Liver (tissue), 9 donors: ENCODE results near the gene GABBR2. TPM values are rescaled to one million over a fixed set of nuclear protein-coding genes. Genes with fewer than 3 reads are reported as not detected.

ENCODE experiments used
- DNase-seq: peaks from one replicate; pipeline ENCODE4 v3.0.0-alpha.2; 2017; ENCODE audit warnings: low spot score
- H3K27ac ChIP-seq, 2 donors: one replicate each; pipeline ENCODE4 v1.7.0; 2013; ENCODE audit warnings: inconsistent platforms in 2 of 2, low read length in 2 of 2, control low read depth in 1 of 2, low read depth in 1 of 2, mild to moderate bottlenecking in 1 of 2
- H3K27me3 ChIP-seq, 4 donors: one replicate each; pipeline versions ENCODE4 v1.6.1 to v1.7.0; 2013; ENCODE audit warnings: low read length in 3 of 4, inconsistent platforms in 1 of 4, mild to moderate bottlenecking in 1 of 4, moderate library complexity in 1 of 4; ENCODE audit not compliant: control insufficient read depth in 4 of 4, insufficient read depth in 4 of 4
- H3K36me3 ChIP-seq, 4 donors: one replicate each; pipeline versions ENCODE4 v1.6.1 to v1.7.0; 2013; ENCODE audit warnings: low read length in 3 of 4, mild to moderate bottlenecking in 3 of 4, low read depth in 1 of 4, moderate library complexity in 1 of 4; ENCODE audit not compliant: control insufficient read depth in 4 of 4, insufficient read depth in 3 of 4
- H3K4me1 ChIP-seq, 4 donors: one replicate each; pipeline versions ENCODE4 v1.6.1 to v1.7.0; 2013; ENCODE audit warnings: low read length in 3 of 4, mild to moderate bottlenecking in 3 of 4, moderate library complexity in 1 of 4; ENCODE audit not compliant: control insufficient read depth in 4 of 4, insufficient read depth in 4 of 4
- H3K4me3 ChIP-seq, 3 donors: one replicate each; pipeline versions ENCODE4 v1.6.1 to v1.7.0; 2013; ENCODE audit warnings: low read length in 3 of 3, control low read depth in 1 of 3, low read depth in 1 of 3, mild to moderate bottlenecking in 1 of 3
- H3K9ac ChIP-seq, 2 donors: one replicate each; pipeline ENCODE4 v1.7.0; 2013; ENCODE audit warnings: low read length in 2 of 2, mild to moderate bottlenecking in 2 of 2, moderate library complexity in 2 of 2, control low read depth in 1 of 2, low read depth in 1 of 2
- H3K9me3 ChIP-seq, 4 donors: one replicate each; pipeline versions ENCODE4 v1.6.1 to v1.7.0; 2013; ENCODE audit warnings: low read length in 3 of 4; ENCODE audit not compliant: control insufficient read depth in 4 of 4
- EGR1 ChIP-seq, 2 donors: IDR thresholded peaks; 2 replicates each; pipeline ENCODE4 v1.6.1; 2016 to 2018; ENCODE audit warnings: antibody characterized with exemption in 2 of 2, low read depth in 2 of 2
- FOXA1 ChIP-seq: IDR thresholded peaks from 2 replicates; pipeline ENCODE4 v1.6.1; 2016; ENCODE audit warnings: antibody characterized with exemption
- FOXA2 ChIP-seq: IDR thresholded peaks from 2 replicates; pipeline ENCODE4 v1.6.1; 2016; ENCODE audit warnings: antibody characterized with exemption
- GABPA ChIP-seq, 2 donors: IDR thresholded peaks in 1 of 2; conservative IDR thresholded peaks in 1 of 2; 2 replicates each; pipeline ENCODE4 v1.6.1; 2016; ENCODE audit warnings: antibody characterized with exemption in 2 of 2, mild to moderate bottlenecking in 1 of 2, moderate library complexity in 1 of 2
- HNF4A ChIP-seq, 2 donors: conservative IDR thresholded peaks; 2 replicates each; pipeline ENCODE4 v1.6.1; 2016; ENCODE audit warnings: antibody characterized with exemption in 2 of 2, mild to moderate bottlenecking in 2 of 2
- HNF4G ChIP-seq: IDR thresholded peaks from 2 replicates; pipeline ENCODE4 v1.6.1; 2016; ENCODE audit warnings: antibody characterized with exemption
- JUND ChIP-seq, 2 donors: IDR thresholded peaks; 2 replicates each; pipeline ENCODE4 v1.6.1; 2016; ENCODE audit warnings: antibody characterized with exemption in 2 of 2
- RAD21 ChIP-seq, 2 donors: IDR thresholded peaks; 2 replicates each; pipeline ENCODE4 v1.6.1; 2016; ENCODE audit warnings: antibody characterized with exemption in 2 of 2, mild to moderate bottlenecking in 2 of 2
- SP1 ChIP-seq: IDR thresholded peaks from 2 replicates; pipeline ENCODE4 v1.6.1; 2018; ENCODE audit warnings: antibody characterized with exemption, mild to moderate bottlenecking
- TAF1 ChIP-seq: conservative IDR thresholded peaks from 2 replicates; pipeline ENCODE4 v1.6.1; 2016; ENCODE audit warnings: antibody characterized with exemption, mild to moderate bottlenecking
- YY1 ChIP-seq: IDR thresholded peaks from 2 replicates; pipeline ENCODE4 v1.6.1; 2016; ENCODE audit warnings: antibody characterized with exemption, mild to moderate bottlenecking
- WGBS: extraction: QIAGEN DNeasy Blood & Tissue Kit; methylation state at CpG from one replicate; pipeline ENCODE4 v1.1.7; 2013; 5-methylcytosine and 5-hydroxymethylcytosine counted together
- polyA plus RNA-seq, 2 donors: library from polyadenylated mRNA; stranded (reverse) in 1 of 2; unstranded in 1 of 2; fragments of 200-250 nt in 1 of 2; fragments of >200 nt in 1 of 2; fragmentation: Nextera tagmentation in 1 of 2; extraction: Ambion mirVana in 1 of 2; gene quantifications; one replicate each; pipeline versions ENCODE4 v1.2.1 to v1.2.3, GENCODE V29; 2013 to 2015
- total RNA-seq, 2 donors: library from RNA; depleted of rRNA; stranded (reverse); fragments of >200 nt; gene quantifications; one replicate each; pipeline ENCODE4 v1.2.3, GENCODE V29; 2014
- TF ChIP-seq, protein P1 (sequence below): IDR thresholded peaks from 2 replicates; pipeline ENCODE4 v1.6.1; 2016; ENCODE audit warnings: antibody characterized with exemption
- TF ChIP-seq, protein P2 (sequence below): IDR thresholded peaks from 2 replicates; pipeline ENCODE4 v1.6.1; 2016; ENCODE audit warnings: antibody characterized with exemption, mild to moderate bottlenecking
- TF ChIP-seq, protein P3 (sequence below): IDR thresholded peaks from 2 replicates; pipeline ENCODE4 v1.6.1; 2016; ENCODE audit warnings: antibody characterized with exemption
- TF ChIP-seq, protein P4 (sequence below): IDR thresholded peaks from 2 replicates; pipeline ENCODE4 v1.6.1; 2016; ENCODE audit warnings: antibody characterized with exemption
- TF ChIP-seq, protein P5 (sequence below): fragments of 150-350 bp; IDR thresholded peaks from 2 replicates; pipeline ENCODE4 v1.5.1; 2017; ENCODE audit warnings: improper control_type of control experiment, low read depth, low read length; ENCODE audit not compliant: missing input control
- donor health status: healthy.
- donor health status: healthy.
- donor health status: healthy.
- donor health status: healthy.
- donor health status: healthy.

The GABBR2 gene
- total and polyA plus RNA-seq, 4 donors = 0.03 to 0.23 (median 0.08) TPM; not detected in 1

DNA sequence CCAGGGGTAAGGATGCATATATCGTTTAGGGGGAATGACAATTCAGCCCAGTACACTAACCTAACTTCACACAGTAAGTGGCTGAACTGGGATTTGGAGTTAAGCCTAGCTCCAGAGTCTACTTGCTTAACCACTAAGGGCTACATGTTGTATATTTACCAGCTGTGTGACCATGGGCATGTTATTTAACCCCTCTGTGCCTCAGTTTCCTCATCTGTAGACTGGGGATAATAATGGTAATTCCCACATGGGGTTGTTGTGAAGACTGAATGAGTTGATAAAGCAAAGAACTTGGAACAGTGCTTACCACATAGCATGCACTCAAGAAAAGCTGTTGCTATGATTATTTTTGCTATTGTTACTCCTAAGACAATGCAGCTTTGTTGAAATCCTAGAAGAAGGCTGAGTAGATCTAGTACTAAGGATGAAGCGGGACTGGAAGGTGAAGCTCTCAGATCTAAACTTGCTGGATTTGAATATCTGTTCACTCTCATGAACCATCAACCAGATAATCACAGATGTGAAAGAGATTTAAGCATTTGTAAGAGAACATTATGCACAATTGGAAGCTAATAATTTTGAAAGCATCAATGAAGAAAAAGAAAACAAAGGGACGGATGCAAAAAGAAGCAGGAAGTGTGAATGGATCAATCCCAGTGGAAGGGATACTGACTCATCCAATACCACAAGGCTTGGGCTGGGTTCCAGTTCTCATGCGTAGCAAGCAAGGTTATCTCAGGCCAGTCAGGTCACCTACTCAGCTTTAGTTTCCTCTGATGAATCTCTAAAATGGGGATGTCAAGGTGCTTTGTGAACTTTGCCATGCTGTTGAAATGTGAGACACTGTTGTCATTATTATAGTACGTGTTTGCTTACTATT is 374.8 kb downstream of the GABBR2 start:
- DNase-seq = no peak
- Histone ChIP-seq H3K9me3 (peaks cover 0 to 2% (median 0%) of the 10 kb centered on the region in 4 donors), H3K36me3 (no peaks in the 10 kb centered on the region), H3K4me3 (no peak overlapping the region), H3K27ac (no peak overlapping the region), H3K9ac (no peak overlapping the region), H3K27me3 (no peaks in the 10 kb centered on the region), H3K4me1 (no peaks in the 10 kb centered on the region)
- no peak for TF ChIP-seq SP1
- TF ChIP-seq JUND (IDR thresholded peaks at IDR 0.05) = no peak
- TF ChIP-seq YY1 = no peak
- no peak for TF ChIP-seq GABPA (IDR thresholded peaks at IDR 0.05 in 1 of 2, conservative IDR thresholded peaks at IDR 0.05 in 1 of 2)
- TF ChIP-seq, protein P1, sequence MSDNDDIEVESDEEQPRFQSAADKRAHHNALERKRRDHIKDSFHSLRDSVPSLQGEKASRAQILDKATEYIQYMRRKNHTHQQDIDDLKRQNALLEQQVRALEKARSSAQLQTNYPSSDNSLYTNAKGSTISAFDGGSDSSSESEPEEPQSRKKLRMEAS = no peak
- TF ChIP-seq HNF4A (conservative IDR thresholded peaks at IDR 0.05) = no peak
- TF ChIP-seq EGR1 (IDR thresholded peaks at IDR 0.05; ENCODE audit: low read depth in 2 of 2) = no peak
- TF ChIP-seq, protein P2, sequence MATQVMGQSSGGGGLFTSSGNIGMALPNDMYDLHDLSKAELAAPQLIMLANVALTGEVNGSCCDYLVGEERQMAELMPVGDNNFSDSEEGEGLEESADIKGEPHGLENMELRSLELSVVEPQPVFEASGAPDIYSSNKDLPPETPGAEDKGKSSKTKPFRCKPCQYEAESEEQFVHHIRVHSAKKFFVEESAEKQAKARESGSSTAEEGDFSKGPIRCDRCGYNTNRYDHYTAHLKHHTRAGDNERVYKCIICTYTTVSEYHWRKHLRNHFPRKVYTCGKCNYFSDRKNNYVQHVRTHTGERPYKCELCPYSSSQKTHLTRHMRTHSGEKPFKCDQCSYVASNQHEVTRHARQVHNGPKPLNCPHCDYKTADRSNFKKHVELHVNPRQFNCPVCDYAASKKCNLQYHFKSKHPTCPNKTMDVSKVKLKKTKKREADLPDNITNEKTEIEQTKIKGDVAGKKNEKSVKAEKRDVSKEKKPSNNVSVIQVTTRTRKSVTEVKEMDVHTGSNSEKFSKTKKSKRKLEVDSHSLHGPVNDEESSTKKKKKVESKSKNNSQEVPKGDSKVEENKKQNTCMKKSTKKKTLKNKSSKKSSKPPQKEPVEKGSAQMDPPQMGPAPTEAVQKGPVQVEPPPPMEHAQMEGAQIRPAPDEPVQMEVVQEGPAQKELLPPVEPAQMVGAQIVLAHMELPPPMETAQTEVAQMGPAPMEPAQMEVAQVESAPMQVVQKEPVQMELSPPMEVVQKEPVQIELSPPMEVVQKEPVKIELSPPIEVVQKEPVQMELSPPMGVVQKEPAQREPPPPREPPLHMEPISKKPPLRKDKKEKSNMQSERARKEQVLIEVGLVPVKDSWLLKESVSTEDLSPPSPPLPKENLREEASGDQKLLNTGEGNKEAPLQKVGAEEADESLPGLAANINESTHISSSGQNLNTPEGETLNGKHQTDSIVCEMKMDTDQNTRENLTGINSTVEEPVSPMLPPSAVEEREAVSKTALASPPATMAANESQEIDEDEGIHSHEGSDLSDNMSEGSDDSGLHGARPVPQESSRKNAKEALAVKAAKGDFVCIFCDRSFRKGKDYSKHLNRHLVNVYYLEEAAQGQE = no peak
- TF ChIP-seq FOXA2 = no peak
- TF ChIP-seq, protein P3, sequence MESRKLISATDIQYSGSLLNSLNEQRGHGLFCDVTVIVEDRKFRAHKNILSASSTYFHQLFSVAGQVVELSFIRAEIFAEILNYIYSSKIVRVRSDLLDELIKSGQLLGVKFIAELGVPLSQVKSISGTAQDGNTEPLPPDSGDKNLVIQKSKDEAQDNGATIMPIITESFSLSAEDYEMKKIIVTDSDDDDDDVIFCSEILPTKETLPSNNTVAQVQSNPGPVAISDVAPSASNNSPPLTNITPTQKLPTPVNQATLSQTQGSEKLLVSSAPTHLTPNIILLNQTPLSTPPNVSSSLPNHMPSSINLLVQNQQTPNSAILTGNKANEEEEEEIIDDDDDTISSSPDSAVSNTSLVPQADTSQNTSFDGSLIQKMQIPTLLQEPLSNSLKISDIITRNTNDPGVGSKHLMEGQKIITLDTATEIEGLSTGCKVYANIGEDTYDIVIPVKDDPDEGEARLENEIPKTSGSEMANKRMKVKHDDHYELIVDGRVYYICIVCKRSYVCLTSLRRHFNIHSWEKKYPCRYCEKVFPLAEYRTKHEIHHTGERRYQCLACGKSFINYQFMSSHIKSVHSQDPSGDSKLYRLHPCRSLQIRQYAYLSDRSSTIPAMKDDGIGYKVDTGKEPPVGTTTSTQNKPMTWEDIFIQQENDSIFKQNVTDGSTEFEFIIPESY = no peak
- TF ChIP-seq, protein P4, sequence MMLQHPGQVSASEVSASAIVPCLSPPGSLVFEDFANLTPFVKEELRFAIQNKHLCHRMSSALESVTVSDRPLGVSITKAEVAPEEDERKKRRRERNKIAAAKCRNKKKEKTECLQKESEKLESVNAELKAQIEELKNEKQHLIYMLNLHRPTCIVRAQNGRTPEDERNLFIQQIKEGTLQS = no peak
- TF ChIP-seq, protein P5, sequence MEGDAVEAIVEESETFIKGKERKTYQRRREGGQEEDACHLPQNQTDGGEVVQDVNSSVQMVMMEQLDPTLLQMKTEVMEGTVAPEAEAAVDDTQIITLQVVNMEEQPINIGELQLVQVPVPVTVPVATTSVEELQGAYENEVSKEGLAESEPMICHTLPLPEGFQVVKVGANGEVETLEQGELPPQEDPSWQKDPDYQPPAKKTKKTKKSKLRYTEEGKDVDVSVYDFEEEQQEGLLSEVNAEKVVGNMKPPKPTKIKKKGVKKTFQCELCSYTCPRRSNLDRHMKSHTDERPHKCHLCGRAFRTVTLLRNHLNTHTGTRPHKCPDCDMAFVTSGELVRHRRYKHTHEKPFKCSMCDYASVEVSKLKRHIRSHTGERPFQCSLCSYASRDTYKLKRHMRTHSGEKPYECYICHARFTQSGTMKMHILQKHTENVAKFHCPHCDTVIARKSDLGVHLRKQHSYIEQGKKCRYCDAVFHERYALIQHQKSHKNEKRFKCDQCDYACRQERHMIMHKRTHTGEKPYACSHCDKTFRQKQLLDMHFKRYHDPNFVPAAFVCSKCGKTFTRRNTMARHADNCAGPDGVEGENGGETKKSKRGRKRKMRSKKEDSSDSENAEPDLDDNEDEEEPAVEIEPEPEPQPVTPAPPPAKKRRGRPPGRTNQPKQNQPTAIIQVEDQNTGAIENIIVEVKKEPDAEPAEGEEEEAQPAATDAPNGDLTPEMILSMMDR = no peak
- no peak for TF ChIP-seq FOXA1
- TF ChIP-seq TAF1 = no peak
- no peak for TF ChIP-seq HNF4G
- TF ChIP-seq RAD21 (IDR thresholded peaks at IDR 0.05) = no peak
- 83% methylated on average over 5 of the region's 5 CpGs for WGBS
